Esophagus squamous epithelium (tissue), 4 donors: ENCODE data around the gene DEPDC4.

Experiments used
- POLR2A ChIP-seq, 4 donors: fragments of 450-650 bp; IDR thresholded peaks; one replicate each; pipeline ENCODE4 v1.6.1; 2017; ENCODE audit warnings: antibody characterized with exemption in 4 of 4, mild to moderate bottlenecking in 4 of 4, moderate library complexity in 3 of 4
- TF ChIP-seq, protein P1 (sequence below), 6 experiments: fragments of 450-650 bp in 4 of 6; fragments of 200-600 bp in 2 of 6; sonication (generic) in 2 of 6; IDR thresholded peaks; one replicate each; pipeline ENCODE4 v1.5.1; 2016 to 2019; ENCODE audit warnings: antibody characterized with exemption in 6 of 6, mild to moderate bottlenecking in 4 of 6, moderate library complexity in 4 of 6

DNA sequence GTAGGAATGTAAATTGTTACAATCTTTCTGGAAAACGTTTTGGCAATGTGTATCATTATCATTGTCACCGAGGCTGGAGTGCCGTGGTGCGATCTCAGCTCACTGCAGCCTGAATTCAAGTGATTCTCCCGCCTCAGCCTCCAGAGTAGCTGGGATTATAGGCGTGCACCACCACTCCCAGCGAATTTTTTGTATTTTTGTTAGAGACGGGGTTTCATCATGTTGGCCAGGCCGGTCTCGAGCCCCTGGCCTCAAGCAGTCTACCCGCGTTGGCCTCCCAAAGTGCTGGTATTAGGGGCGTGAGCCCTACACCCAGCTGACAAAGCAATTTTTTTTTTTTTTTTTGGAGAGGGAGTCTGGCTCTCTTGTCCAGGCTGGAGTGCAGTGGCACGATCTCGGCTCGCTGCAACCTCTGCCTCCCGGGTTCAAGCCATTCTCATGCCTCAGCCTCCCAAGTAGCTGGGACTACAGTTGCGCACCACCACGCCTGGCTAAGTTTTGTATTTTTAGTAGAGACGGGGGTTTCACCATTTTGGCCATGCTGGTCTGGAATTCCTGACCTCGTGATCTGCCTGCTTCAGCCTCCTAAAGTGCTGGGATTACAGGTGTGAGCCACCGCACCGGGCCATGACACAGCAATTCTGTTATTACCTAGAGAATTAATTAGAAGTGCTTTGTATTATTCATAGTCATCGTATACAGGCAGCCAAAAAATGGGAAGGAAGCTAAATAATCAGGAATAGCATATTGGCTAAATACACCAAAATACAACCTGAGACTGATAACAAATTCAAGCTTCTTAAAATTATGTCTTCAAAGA is 65.1 kb downstream of the DEPDC4 start:
- TF ChIP-seq, protein P1, sequence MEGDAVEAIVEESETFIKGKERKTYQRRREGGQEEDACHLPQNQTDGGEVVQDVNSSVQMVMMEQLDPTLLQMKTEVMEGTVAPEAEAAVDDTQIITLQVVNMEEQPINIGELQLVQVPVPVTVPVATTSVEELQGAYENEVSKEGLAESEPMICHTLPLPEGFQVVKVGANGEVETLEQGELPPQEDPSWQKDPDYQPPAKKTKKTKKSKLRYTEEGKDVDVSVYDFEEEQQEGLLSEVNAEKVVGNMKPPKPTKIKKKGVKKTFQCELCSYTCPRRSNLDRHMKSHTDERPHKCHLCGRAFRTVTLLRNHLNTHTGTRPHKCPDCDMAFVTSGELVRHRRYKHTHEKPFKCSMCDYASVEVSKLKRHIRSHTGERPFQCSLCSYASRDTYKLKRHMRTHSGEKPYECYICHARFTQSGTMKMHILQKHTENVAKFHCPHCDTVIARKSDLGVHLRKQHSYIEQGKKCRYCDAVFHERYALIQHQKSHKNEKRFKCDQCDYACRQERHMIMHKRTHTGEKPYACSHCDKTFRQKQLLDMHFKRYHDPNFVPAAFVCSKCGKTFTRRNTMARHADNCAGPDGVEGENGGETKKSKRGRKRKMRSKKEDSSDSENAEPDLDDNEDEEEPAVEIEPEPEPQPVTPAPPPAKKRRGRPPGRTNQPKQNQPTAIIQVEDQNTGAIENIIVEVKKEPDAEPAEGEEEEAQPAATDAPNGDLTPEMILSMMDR (IDR thresholded peaks at IDR 0.05), result no peak
- TF ChIP-seq POLR2A (IDR thresholded peaks at IDR 0.05), result no peak
